Measurements from ENCODE around the gene RPP14.
A peak's percentile ranks its signal among the peaks of the same experiment; 100 is the strongest.
"Not testable (repeated sequence)": the region's sequence is repeated elsewhere in the genome, so short reads cannot be mapped to it uniquely, and the experiment has no call there.

Gene RPP14

DNA sequence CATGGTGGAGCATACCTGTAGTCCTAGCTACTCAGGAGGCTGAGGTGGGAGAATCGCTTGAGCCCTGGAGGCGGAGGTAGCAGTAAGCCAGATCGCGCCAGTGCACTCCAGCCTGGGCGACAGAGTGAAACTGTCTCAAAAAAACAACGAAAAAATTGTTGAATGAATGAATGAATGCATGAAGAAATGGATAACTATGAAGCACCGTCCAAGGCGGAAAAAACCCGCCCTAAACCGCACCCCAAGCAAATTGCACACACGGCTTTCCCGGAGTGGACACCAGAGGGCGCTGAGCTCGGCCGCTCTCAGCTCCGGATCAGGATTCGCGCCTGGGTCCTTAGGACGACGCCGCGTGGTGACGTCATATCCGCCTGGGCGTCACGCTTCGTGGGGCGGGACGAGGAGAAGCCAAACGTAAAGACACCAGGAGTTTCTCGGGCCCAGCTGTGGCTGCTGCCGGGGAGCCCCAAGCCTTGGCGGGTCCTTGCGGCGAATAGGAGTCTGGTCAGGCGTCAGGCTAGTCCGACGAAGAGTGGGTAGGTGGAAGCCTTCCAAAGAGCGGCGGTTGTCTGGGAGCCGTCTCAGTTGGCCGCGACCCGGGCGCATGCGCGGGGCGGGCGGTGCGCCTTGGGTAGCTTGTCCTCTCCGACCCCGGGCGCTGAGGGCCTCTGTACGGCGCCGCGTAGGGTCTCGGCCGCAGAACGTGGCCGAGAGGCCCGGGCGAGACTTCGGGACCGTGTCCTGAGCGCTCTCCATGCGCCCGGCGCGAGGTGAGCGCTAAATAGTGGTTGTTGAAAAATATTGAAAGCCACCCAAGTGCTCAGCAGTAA, at the start of gene RPP14, which contains the start of gene HTD2:
TSS of gene RPP14 (plus strand) at position 364 of the 830 bp plus-strand sequence. CDS start 4,085 bp downstream, outside the sequence.
TSS of gene HTD2 (plus strand) at position 639 of the 830 bp plus-strand sequence. CDS start 11,094 bp downstream, outside the sequence.
- peak; percentile 96 for DNase-seq (ENCODE audit: low spot score)

DNA sequence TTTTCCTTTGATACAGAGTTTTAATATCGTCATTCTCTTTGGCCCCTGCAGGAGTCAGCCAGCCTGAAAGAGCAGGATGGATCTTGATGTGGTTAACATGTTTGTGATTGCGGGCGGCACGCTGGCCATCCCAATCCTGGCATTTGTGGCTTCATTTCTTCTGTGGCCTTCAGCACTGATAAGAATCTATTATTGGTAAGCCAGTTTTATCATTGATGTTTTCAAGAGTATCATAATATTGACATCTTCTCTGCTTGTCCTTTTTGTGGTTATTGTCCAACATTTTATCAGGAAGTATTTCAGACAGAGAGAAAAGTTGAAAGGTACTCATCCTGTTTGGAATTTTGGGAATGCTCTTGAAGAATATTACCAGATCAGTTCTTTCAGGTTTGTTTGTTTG, 49.5 kb upstream of the RPP14 start:
- no peak for DNase-seq (ENCODE audit: low spot score)

DNA sequence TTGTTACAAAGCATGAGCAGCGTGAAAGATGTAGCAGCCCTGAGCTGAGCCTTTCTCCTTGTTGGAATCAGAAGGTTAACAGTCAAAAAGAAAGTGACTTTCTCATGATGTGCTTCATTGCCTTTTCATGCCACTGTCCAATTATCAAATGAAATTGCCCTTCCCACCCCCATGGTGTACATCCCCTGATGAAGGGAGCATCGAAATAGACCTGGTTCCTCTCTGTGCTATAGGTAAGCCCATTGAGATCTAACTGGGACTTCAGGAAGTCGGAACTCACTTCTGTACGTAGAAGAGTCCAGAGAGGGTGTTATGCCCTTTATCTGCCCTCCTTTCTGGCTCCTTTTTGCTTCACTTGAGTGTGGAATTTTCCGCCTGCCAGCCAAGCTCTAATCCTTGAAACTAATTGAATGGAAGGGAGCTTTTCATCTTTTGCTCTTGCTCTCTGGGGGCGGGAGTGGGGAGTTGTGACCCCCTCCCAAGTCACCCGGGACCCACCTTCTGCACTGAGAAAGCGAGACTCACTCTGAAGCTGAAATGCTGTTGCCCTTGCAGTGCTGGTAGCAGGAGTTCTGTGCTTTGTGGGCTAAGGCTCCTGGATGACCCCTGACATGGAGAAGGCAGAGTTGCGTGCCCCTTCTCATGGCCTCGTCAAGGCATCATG, 47.5 kb upstream of the RPP14 start:
- no peak for DNase-seq (ENCODE audit: low spot score)

DNA sequence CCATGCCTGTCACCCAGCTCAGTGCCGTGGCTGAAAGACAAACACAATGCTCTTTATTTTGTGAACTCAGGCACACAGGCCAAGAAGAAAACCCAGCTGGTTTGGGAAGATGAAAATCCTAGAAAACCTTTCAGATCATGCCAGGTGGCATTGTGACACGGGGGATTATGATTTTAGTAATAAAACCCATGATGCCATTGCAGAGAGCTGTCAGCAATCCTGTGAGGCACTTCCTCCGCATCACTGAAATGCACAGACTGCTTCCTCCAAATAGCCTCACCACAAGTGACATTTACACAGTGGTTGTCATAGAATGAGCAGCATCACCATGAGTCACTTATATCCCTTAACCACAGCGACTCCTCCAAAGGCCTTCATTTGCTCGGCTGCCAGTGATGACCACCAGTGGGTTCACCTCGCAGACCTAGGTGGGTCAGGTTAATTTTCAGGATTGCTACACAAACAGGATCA, 45.7 kb upstream of the RPP14 start:
- DNase-seq (ENCODE audit: low spot score): peak; percentile 87

DNA sequence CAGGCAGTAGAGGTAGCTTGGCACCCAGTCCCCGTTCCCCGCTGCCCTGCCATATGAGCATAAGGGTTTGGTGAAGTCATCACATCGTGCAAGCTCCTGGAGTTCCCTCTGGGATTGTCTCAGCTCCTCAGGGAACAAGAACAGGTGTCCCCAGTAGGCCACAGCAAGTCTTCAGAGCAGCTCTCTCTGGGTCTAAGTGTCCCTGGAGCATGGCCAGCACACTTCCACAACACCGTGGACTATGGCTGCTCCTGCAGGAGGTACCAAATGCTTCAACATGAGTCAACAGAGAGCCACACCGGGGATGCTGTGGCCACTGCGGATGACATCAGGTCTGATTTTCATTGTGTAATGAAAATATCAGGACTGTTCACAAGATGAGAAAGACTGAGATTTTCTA, 45.3 kb upstream of the RPP14 start:
- peak; percentile 83 for DNase-seq (ENCODE audit: low spot score)

DNA sequence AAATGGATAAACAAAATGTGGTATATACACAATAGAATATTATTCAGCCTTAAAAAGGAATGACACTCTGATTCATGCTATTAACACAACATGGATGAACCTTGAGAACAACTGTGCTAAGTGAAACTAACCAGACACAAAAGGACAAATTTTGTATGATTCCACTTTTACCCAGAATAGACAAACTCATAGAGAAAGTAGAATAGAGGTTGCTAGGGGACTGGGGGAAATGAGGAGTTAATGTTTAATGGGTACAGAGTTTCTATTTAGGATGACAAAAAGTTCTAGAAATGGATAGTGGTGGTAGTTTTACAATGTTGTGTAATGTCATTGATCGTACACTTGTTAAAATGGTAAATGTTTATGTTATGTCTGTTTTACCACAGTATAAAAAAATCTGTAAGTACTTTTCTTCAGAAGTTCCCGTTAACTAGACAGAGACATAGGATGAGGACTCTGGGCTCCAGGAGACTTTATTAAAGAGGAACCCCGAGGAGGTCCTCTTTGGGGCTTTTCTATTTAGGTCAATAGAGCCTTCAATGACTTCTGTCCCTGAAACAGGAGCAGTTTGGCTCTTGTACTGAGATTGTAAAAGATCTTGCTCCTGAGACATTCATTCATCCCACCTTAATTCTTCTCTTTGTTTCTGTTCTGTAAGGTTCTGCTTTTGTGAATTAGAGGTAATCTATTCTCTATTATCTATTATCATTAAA, 43.9 kb upstream of the RPP14 start:
- no peak for DNase-seq (ENCODE audit: low spot score)

DNA sequence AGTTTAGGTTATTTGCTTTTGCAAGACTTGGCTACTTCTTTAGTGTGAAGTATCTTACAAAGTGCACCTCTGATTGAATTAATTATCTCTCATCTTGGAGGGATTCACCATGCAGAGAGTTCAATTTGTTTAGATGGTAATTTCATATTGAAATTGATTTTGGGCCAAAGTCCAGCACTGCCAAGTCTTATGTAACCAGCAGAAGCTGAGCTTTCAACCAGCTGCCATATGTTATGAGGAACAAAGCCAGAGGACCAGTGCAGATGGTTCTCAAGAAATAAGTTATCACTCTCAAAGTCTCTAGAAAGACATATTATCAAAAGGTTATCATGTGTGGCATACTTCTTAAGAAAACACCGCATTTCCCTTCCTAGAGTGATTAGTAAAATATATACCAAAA, 39.5 kb upstream of the RPP14 start:
- DNase-seq (ENCODE audit: low spot score): peak; percentile 89

DNA sequence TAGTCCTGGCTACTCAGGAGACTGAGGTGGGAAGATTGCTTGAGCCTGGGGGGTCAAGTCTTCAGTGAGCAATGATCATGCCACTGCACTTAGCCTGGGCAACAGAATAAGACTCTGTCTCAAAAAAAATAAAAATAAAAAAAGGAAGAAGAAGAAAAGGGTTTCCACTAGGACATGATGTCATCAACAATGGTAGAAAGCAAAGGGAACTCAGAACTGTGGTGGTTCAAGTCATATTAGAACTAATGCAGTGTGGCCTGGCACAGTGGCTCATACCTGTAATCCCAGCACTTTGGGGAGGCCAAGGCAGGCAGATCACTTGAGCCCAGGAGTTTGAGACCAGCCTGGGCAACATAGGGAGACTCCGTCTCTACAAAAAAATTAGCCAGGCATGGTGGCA, 38.5 kb upstream of the RPP14 start:
- DNase-seq (ENCODE audit: low spot score): not testable (repeated sequence)

DNA sequence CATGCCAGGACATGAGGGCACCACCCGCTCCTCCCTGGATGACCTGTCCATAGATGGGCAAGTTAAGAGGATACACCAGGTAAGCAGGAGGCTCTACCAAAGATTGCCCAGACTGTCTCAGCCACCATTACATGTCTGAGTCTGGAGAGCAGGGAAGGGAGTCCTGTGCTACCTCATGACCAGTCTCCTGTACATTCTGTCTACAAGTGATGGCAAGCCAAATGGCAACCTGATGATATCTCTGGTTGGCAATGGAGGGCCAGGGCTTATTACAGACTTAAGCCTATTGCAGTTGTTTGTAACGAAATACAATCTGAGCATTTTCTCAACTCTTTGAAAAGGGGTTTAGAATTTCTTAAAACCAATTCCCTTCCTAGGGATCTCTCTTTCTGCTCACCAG, 36.7 kb upstream of the RPP14 start:
- no peak for DNase-seq (ENCODE audit: low spot score)

DNA sequence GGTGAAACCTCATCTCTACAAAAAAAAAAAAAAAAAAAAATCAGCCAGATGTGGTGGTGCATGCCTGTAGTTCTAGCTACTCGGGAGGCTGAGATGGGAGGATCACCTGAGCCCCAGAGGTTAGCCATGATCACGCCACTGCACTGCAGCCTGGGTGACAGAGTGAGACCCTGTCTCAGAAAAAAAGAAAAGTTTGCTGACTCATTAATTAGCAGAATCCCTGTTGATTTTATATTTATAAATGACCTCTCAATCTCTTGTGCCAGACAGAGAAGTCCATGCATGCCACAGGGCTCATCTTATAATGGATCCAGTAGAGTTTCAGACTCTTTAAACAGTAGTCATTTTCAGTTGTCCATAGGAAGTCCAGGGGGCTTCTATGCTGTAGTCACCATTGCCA, 35.6 kb upstream of the RPP14 start:
- DNase-seq (ENCODE audit: low spot score): no peak

DNA sequence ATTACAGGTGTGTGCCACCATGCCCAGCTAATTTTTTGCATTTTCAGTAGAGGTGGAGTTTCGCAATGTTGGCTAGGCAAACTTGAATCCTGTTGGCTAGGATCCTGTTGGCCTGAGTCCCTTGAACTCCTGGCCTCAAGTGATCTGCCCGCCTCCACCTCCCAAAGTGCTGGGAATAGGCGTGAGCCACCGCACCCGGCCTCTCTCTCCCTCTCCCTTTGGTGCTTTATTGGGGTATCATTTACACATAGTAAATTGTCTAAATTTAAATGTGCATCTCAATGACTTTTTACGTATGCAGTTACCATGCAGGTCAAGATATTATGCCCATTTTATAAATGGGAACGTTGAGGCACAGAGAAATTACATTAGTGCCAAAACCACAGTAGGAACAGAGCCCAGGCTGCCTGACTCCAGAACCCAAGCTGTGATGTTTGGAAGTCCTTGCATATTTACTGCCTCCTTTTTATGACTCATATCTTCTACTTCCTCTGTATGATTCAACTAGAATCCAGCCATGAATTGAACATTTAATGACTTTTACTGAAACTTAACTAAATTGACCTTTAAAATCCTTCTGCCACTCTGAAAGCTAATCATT, 34.0 kb upstream of the RPP14 start:
- DNase-seq (ENCODE audit: low spot score): no peak

DNA sequence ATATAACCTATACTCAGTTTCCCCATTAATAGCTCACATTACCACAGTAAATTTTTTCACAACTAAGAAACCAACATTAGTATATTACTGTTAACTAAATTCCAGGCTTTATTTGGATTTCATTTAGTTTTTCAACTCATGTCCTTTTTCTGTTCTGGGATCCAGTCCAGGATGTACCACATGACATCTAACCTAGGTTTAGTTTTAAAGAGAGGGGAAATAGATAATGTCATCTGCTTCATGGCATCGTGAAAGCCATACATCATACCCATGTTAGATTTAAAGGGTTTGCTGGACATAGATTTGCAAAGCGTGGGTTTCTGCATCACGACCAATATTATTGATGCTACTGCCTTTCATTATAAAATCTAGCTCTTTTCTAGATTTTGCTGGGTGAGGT, 33.2 kb upstream of the RPP14 start:
- DNase-seq (ENCODE audit: low spot score): no peak

DNA sequence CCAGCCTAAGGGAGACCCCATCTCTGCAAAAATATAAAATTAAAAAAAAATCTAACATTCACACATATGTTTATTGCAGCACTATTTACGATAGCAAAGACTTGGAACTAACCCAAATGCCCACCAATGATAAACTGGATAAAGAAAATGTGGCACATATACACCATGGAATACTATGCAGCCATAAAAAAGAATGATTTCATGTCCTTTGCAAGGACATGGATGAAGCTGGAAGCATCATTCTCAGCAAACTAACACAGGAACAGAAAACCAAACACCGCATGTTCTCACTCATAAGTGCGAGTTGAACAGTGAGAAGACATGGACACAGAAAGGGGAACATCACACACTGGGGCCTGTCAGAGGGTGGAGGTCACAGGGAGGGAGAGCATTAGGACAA, 32.7 kb upstream of the RPP14 start:
- DNase-seq (ENCODE audit: low spot score): not testable (repeated sequence)

DNA sequence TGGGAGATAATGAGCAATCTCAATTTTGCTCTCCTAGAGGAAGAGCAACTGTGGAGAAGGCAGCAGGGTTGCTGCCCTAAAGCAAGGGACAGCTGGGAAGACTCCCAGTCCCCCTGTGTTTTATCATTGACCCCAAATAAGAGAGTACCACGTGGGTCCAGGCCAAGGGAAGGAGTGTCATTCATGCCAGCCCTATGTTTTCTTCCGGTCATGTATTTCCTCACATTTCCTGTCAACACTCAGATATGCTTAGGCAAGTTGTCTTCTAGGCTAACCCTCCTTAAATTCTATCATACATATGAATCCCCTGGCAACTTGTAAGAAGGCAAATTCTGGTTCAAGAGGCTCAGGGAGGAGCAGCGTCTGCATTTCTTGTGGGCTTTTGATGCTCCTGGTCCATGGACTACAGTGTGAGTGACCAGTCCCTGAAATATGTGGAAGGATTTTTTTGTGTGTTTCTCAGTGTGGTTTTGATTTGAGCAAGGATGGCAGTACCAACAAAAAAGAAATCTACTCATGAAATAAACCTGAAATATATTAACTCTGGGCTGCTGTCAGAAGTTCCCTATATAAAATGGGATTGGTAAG, 31.9 kb upstream of the RPP14 start:
- no peak for DNase-seq (ENCODE audit: low spot score)

DNA sequence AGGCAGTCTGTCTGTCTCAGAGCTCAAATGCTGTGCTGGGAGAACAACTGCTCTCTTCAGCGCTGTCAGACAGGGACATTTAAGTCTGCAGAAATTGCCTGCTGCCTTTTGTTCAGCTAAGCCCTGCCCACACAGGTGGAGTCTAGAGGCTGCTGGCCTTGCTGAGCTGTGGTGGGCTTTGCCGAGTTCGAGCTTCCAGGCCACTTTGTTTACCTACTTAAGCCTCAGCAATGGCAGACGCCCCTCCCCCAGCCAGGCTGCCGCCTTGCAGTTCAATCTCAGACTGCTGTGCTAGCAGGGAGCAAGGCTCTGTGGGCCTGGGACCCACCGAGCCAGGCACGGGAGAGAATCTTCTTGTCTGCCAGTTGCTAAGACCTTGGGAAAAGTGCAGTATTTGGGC, 25.0 kb upstream of the RPP14 start:
- DNase-seq (ENCODE audit: low spot score): no peak

DNA sequence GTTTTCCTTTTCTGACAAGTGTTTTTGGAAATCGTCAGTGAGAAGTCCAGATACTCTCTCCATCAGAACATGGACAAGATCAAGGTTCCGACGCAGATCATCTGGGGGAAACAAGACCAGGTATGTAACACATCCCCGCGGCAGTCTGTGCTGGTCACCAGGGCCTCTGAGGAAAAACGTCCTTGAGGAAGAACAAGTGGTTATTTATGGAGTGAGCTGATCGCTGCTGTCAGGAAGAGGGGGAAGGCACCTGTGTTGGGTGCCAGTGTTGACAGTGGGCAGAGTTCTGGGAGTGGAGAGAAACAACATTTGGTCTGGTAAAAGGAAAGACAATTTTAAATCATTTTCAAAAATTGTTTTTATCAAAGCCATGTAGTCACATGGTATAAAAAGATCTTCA, 20.7 kb upstream of the RPP14 start:
- no peak for DNase-seq (ENCODE audit: low spot score)

DNA sequence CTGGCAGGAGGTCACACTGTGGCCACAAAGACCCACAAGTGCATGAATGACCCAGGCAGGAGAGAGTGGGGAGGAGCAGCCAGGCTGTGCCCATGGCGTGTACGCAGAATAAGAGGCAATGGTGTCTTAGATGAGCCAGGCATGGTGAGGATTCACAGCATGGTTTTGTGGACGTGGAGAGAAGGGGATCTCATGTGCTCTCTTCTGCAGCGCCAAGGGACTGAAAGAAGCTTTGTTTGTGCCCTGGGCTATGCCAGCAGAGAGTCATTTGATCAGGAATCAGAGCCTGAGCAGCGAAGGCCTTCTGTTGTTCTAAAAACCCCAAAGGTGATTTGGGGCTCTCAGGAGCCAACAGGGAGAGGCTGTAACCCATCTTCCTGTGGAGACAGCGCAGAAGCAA, 18.7 kb upstream of the RPP14 start:
- DNase-seq (ENCODE audit: low spot score): no peak

DNA sequence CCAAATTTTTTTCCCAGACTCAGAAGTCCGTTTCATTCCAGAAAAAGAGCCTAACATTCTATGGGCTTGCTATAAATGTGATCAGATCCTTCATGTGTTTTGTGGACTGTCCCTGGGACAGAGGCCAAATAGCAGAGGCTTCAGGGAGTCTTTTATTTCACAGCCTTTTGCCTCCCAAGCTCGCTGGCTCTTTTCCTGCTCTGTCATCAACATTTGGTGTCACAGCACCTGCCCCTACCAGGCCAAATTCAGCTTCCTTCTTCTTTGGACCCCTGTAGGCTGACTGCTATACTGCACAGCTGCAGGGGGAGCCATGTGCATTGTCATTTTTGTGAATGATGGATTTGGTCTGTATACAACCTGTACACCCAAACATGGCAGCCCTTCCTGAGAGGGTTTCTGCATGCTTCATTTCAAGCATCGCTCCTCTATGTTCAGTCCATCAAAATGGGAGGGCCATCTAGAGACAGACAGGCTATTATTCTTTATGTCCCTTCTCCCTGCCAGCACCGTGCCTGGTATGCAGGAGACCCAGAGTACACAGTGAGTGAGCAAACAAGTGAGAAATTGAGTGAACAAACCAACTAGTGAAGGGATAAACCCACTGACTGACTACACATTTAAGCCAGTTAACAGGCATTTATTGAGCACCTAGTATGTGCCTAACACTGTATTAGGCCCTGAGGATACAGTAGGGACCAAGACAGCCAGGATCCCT, 17.9 kb upstream of the RPP14 start:
- DNase-seq (ENCODE audit: low spot score): peak; percentile 92

DNA sequence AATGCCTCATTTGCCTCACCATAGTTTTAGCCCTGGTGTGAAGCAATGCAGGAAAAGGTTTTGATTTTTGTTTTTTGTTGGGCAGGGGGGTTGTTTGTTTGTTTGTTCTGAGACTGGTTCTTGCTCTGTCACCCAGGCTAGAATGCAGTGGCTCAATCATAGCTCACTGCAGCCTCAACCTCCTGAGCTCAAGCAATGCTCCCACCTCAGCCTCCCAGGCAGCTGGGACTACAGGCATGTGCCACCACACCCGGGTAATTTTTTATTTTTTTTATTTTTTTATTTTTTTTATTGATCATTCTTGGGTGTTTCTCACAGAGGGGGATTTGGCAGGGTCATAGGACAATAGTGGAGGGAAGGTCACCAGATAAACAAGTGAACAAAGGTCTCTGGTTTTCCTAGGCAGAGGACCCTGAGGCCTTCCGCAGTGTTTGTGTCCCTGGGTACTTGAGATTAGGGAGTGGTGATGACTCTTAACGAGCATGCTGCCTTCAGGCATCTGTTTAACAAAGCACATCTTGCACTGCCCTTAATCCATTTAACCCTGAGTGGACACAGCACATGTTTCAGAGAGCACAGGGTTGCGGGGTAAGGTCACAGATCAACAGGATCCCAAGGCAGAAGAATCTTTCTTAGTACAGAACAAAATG, 17.0 kb upstream of the RPP14 start:
- not testable (repeated sequence) for DNase-seq (ENCODE audit: low spot score)

DNA sequence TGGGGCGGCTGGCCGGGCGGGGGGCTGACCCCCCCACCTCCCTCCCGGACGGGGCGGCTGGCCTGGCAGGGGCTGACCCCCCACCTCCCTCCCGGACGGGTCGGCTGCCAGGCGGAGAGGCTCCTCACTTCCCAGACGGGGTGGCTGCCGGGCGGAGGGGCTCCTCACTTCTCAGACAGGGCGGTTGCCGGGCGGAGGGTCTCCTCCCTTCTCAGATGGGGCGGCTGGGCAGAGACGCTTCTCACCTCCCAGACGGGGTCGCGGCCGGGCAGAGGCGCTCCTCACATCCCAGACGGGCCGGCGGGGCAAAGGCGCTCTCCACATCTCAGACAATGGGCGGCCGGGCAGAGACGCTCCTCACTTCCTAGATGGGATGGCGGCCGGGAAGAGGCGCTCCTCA, 15.6 kb upstream of the RPP14 start:
- not testable (repeated sequence) for DNase-seq (ENCODE audit: low spot score)

Measured in cerebellar cortex (tissue), 1 donor.